ENCODE measurements around the gene TMEM221.

TMEM221 gene

GRCh38 chr19:17448131-17448967 lies at the start of gene TMEM221 (continued):
- no peak for TF ChIP-seq AEBP2 (tag by site-specific recombination; IDR thresholded peaks at IDR 0.05; ENCODE audit: borderline replicate concordance)
- peak; percentile 38 for TF ChIP-seq PRDM10 (tag by site-specific recombination; IDR thresholded peaks at IDR 0.05)
- no peak for TF ChIP-seq ZNF621 (tag by site-specific recombination; IDR thresholded peaks at IDR 0.05)
- TF ChIP-seq ZNF76 (tag by site-specific recombination; IDR thresholded peaks at IDR 0.05; ENCODE audit: borderline replicate concordance, low read depth): no peak
- TF ChIP-seq ZBTB26 (tag by site-specific recombination; optimal IDR thresholded peaks at IDR 0.05): peak; percentile 56
- TF ChIP-seq ZNF501 (tag by site-specific recombination; IDR thresholded peaks at IDR 0.05): no peak
- TF ChIP-seq ZBTB11 (tag by site-specific recombination; conservative IDR thresholded peaks at IDR 0.05; ENCODE audit: low read depth): no peak
- peak; percentile 16; the same call in 1 of the 2 replicates for TF ChIP-seq ZIC2 (tag by site-specific recombination; IDR thresholded peaks at IDR 0.05)
- TF ChIP-seq ZNF341 (tag by site-specific recombination; IDR thresholded peaks at IDR 0.05; ENCODE audit: low read depth): peak; percentile 66; the same call in 1 of the 2 replicates
- TF ChIP-seq ZBTB7A (tag by site-specific recombination; IDR thresholded peaks at IDR 0.05; ENCODE audit: low read depth): 0 out of 2 replicates have a peak, but pooled peaks have one; percentile 44
- TF ChIP-seq ZSCAN4 (tag by site-specific recombination; IDR thresholded peaks at IDR 0.05): no peak
- TF ChIP-seq SP7 (tag by site-specific recombination; IDR thresholded peaks at IDR 0.05): peak; percentile 36; the same call in 1 of the 2 replicates
- no peak for TF ChIP-seq TCF7L2 (IDR thresholded peaks at IDR 0.05; ENCODE audit: borderline replicate concordance, low read depth, low read length)
- TF ChIP-seq PRDM2 (tag by site-specific recombination; IDR thresholded peaks at IDR 0.05; ENCODE audit: borderline replicate concordance): no peak
- TF ChIP-seq SP2 (tag by site-specific recombination; IDR thresholded peaks at IDR 0.05): peak; percentile 37
- peak; percentile 76; the same call in 1 of the 2 replicates for TF ChIP-seq HIC1 (tag by site-specific recombination; IDR thresholded peaks at IDR 0.05)
- TF ChIP-seq ZNF585B (tag by site-specific recombination; IDR thresholded peaks at IDR 0.05): no peak
- no peak for TF ChIP-seq KLF10 (tag by site-specific recombination; IDR thresholded peaks at IDR 0.05)

Measured in HEK293 (cell line).